ENCODE measurements around the gene TNFSF4. TPM values are rescaled to one million over a fixed set of nuclear protein-coding genes. Genes with fewer than 3 reads are reported as not detected.
A peak's percentile ranks its signal among the peaks of the same experiment; 100 is the strongest.
"Not testable (repeated sequence)": the region's sequence is repeated elsewhere in the genome, so short reads cannot be mapped to it uniquely, and the experiment has no call there.

The TNFSF4 gene
- total RNA-seq, 1 donor from 2014 or later: 0.35 TPM

GRCh38 chr1:173163222-173163621, 43.9 kb downstream of the TNFSF4 start:
- DNase-seq (ENCODE audit: extremely low spot score, unreplicated experiment): no peak
- H3K36me3 Mint-ChIP-seq (ENCODE audit: unreplicated experiment): no peaks in the 10 kb centered on the region
- H3K4me3 Mint-ChIP-seq (ENCODE audit: unreplicated experiment): no peak overlapping the region
- TF ChIP-seq, protein P1, sequence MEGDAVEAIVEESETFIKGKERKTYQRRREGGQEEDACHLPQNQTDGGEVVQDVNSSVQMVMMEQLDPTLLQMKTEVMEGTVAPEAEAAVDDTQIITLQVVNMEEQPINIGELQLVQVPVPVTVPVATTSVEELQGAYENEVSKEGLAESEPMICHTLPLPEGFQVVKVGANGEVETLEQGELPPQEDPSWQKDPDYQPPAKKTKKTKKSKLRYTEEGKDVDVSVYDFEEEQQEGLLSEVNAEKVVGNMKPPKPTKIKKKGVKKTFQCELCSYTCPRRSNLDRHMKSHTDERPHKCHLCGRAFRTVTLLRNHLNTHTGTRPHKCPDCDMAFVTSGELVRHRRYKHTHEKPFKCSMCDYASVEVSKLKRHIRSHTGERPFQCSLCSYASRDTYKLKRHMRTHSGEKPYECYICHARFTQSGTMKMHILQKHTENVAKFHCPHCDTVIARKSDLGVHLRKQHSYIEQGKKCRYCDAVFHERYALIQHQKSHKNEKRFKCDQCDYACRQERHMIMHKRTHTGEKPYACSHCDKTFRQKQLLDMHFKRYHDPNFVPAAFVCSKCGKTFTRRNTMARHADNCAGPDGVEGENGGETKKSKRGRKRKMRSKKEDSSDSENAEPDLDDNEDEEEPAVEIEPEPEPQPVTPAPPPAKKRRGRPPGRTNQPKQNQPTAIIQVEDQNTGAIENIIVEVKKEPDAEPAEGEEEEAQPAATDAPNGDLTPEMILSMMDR (IDR thresholded peaks at IDR 0.05): no peak
- peaks cover 14% of the 10 kb centered on the region for H3K9me3 Mint-ChIP-seq (ENCODE audit: unreplicated experiment)
- H3K27me3 Mint-ChIP-seq (ENCODE audit: unreplicated experiment): no peaks in the 10 kb centered on the region
- H3K27ac Mint-ChIP-seq (ENCODE audit: unreplicated experiment): no peak overlapping the region
- H3K4me1 Mint-ChIP-seq (ENCODE audit: unreplicated experiment): peaks cover 10% of the 10 kb centered on the region

DNA sequence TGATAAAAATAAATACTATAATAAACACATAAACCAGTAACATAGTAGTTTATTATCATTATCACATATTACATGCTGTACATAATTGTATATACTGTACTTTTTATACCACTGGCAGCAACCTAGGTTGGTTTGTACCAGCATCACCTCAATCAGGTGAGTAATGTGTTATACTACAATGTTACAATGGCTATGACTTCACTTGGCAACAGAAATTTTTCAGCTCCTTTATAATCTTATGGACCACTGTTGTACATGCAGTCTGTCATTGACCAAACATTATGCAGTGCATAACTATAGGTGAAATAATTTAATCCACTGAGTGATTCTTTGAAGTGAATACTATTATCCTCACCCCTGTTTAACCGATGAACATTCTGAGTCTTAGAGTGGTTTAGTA, 44.5 kb downstream of the TNFSF4 start:
- H3K27ac Mint-ChIP-seq (ENCODE audit: unreplicated experiment): no peak overlapping the region
- no peaks in the 10 kb centered on the region for H3K36me3 Mint-ChIP-seq (ENCODE audit: unreplicated experiment)
- TF ChIP-seq, protein P1 (IDR thresholded peaks at IDR 0.05): no peak
- no peak for DNase-seq (ENCODE audit: extremely low spot score, unreplicated experiment)
- H3K9me3 Mint-ChIP-seq (ENCODE audit: unreplicated experiment): peaks cover 9% of the 10 kb centered on the region
- peaks cover 10% of the 10 kb centered on the region for H3K4me1 Mint-ChIP-seq (ENCODE audit: unreplicated experiment)
- no peaks in the 10 kb centered on the region for H3K27me3 Mint-ChIP-seq (ENCODE audit: unreplicated experiment)
- no peak overlapping the region for H3K4me3 Mint-ChIP-seq (ENCODE audit: unreplicated experiment)

DNA sequence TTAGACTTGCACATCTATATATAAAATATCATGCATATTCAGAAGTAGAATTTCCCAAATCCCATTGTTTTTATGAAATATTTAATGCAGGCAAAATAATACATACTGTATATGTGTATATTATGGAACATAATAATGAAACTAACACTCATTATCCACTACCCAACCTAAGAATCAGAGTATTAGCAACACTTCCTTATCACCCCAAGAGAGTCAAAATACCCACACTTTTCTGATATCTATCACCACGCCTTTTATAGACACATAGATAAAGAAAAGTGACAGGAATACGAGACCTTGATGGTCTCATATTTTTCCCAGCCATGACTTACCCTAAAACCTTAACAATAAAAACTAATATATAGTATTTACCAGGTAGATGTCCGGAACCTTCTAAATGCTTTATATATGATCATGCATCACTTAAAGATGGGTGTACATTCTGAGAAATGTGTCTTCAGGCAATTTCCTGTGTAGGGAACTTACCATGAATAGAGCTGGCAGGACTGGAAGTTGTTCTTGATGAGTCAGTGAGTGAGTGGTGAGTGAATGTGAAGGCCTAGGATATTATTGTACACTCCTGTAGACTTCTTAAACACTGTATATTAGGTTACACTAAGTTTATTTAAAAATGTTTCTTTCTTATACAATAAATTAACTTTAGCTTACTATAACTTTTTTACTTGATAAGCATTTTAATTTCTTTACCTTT, 45.5 kb downstream of the TNFSF4 start:
- Mint-ChIP-seq H3K9me3 (ENCODE audit: unreplicated experiment) (peaks cover 9% of the 10 kb centered on the region), H3K4me1 (ENCODE audit: unreplicated experiment) (peaks cover 10% of the 10 kb centered on the region), H3K36me3 (ENCODE audit: unreplicated experiment) (no peaks in the 10 kb centered on the region), H3K27ac (ENCODE audit: unreplicated experiment) (peak overlapping the region; percentile 0), H3K27me3 (ENCODE audit: unreplicated experiment) (no peaks in the 10 kb centered on the region), H3K4me3 (ENCODE audit: unreplicated experiment) (no peak overlapping the region)
- TF ChIP-seq, protein P1 (IDR thresholded peaks at IDR 0.05): no peak
- no peak for DNase-seq (ENCODE audit: extremely low spot score, unreplicated experiment)

DNA sequence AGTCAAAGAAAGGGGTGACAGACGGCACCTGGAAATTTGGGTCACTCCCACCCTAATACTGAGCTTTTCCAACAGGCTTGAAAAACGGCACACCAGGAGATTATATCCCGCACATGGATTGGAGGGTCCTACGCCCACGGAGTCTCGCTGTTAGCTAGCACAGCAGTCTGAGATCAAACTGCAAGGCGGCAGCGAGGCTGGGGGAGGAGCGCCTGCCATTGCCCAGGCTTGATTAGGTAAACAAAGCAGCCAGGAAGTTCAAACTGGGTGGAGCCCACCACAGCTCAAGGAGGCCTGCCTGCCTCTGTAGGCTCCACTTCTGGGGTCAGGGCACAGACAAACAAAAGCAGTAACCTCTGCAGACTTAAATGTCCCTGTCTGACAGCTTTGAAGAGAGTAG, 53.2 kb downstream of the TNFSF4 start:
- not testable (repeated sequence) for H3K27me3 Mint-ChIP-seq (ENCODE audit: unreplicated experiment); H3K36me3 Mint-ChIP-seq (ENCODE audit: unreplicated experiment); H3K27ac Mint-ChIP-seq (ENCODE audit: unreplicated experiment); H3K9me3 Mint-ChIP-seq (ENCODE audit: unreplicated experiment); DNase-seq (ENCODE audit: extremely low spot score, unreplicated experiment); H3K4me3 Mint-ChIP-seq (ENCODE audit: unreplicated experiment); H3K4me1 Mint-ChIP-seq (ENCODE audit: unreplicated experiment)

- Mint-ChIP-seq H3K9me3 (ENCODE audit: unreplicated experiment) (peaks cover 8% of the 10 kb centered on the region), H3K4me3 (ENCODE audit: unreplicated experiment) (no peak overlapping the region), H3K27me3 (ENCODE audit: unreplicated experiment) (no peaks in the 10 kb centered on the region), H3K4me1 (ENCODE audit: unreplicated experiment) (no peaks in the 10 kb centered on the region), H3K27ac (ENCODE audit: unreplicated experiment) (no peak overlapping the region), H3K36me3 (ENCODE audit: unreplicated experiment) (peaks cover 3% of the 10 kb centered on the region)
- TF ChIP-seq, protein P1 (IDR thresholded peaks at IDR 0.05): no peak
- no peak for DNase-seq (ENCODE audit: extremely low spot score, unreplicated experiment)
Measured at GRCh38 chr1:173153503-173153902, 53.6 kb downstream of the TNFSF4 start.
